Measurements from ENCODE around the gene ATG9B. TPM values are rescaled to one million over a fixed set of nuclear protein-coding genes. Genes with fewer than 3 reads are reported as not detected.
A peak's percentile ranks its signal among the peaks of the same experiment; 100 is the strongest.

The ATG9B gene
- total RNA-seq, 1 experiment from 2014 or later, result 2.1 TPM

- Histone ChIP-seq H3K9me2 (ENCODE audit: insufficient read depth) (no peaks in the 10 kb centered on the region), H3K9me3 (ENCODE audit: control insufficient read depth in 1 of 2, insufficient read depth in 1 of 2, low read depth in 1 of 2, low read length in 2 of 2) (no peaks in the 10 kb centered on the region), H3K79me2 (ENCODE audit: insufficient read depth, low read length) (no peaks in the 10 kb centered on the region), H3K4me3 (replicated peaks in 1 of 2; ENCODE audit: low read depth in 1 of 2, low read length in 2 of 2) (no peak overlapping the region), H3K4me1 (ENCODE audit: control insufficient read depth in 1 of 2, insufficient read depth in 2 of 2, low read length in 2 of 2) (peaks cover 0 to 21% of the 10 kb centered on the region in 2 experiments; a peak in 2 of 4 replicates), H2AFZ (ENCODE audit: low read depth, low read length, poor library complexity, severe bottlenecking) (no peak overlapping the region), H3K27me3 (ENCODE audit: insufficient read depth, low read length) (no peaks in the 10 kb centered on the region), H3K27ac (ENCODE audit: low read depth, low read length) (peak overlapping the region; percentile 8; the same call in 1 of the 2 replicates), H3K36me3 (ENCODE audit: control insufficient read depth in 1 of 2, insufficient read depth in 2 of 2, low read length in 2 of 2) (no peaks in the 10 kb centered on the region), H4K20me1 (ENCODE audit: insufficient read depth) (no peaks in the 10 kb centered on the region), H3K4me2 (ENCODE audit: low read length) (peak overlapping the region; percentile 60), H3K9ac (ENCODE audit: low read length) (peak overlapping the region; percentile 38; the same call in 1 of the 2 replicates)
- CTCF ChIA-PET, result interaction anchor here (0.6 to 5.2 kb wide), 13 partner anchors 9 to 120 kb away, joined by 3 to 59 read pairs (median 4); partner anchors contain the start of genes ABCB8, FASTK and NOS3
- no peak for DNase-seq (ENCODE audit: low read depth, low spot score)
- POLR2A ChIA-PET, result interaction anchor here (0.6 to 2.0 kb wide), 3 partner anchors 9 to 42 kb away, joined by 4 to 10 read pairs (median 5); partner anchors contain the start of gene ABCB8
- no peak for ATAC-seq
- RAD21 ChIA-PET (ENCODE audit: low non-redundant PET in 1 of 2, low total read pairs in 2 of 2, uncharacterized antibody in 2 of 2, unreplicated experiment in 2 of 2), result interaction anchor here (0.5 to 1.0 kb wide), 4 partner anchors 9 to 228 kb away, joined by 3 read pairs; no protein-coding TSS in a partner anchor
- TF ChIP-seq ATF3 (IDR thresholded peaks at IDR 0.05) (no peak), CEBPB (IDR thresholded peaks at IDR 0.05; ENCODE audit: low read depth) (no peak), EGR1 (IDR thresholded peaks at IDR 0.05; ENCODE audit: low read depth) (no peak), CBX3 (IDR thresholded peaks at IDR 0.05; ENCODE audit: low read depth) (no peak), SRF (IDR thresholded peaks at IDR 0.05; ENCODE audit: low read depth) (no peak), POLR2AphosphoS5 (IDR thresholded peaks at IDR 0.05; ENCODE audit: low read depth, low read length) (no peak)
- no TSS peak for BruUV-seq (replicated peaks)
- intact Hi-C loops (cut with micrococcal nuclease), result loop anchor here (1.0 to 10.0 kb wide), 3 partner anchors 55 to 244 kb away; no protein-coding TSS in a partner anchor
Measured at GRCh38 chr7:151018421-151019129, 5.7 kb downstream of the ATG9B start.

- no peaks in the 10 kb centered on the region for H3K79me2 ChIP-seq (ENCODE audit: insufficient read depth, low read length)
- H2AFZ ChIP-seq (ENCODE audit: low read depth, low read length, poor library complexity, severe bottlenecking), result no peak overlapping the region
- peak; percentile 91 for ATAC-seq
- H3K4me1 ChIP-seq (ENCODE audit: control insufficient read depth in 1 of 2, insufficient read depth in 2 of 2, low read length in 2 of 2), result peaks cover 0 to 24% of the 10 kb centered on the region in 2 experiments; a peak in 2 of 4 replicates
- TF ChIP-seq TCF7L2 (IDR thresholded peaks at IDR 0.05; ENCODE audit: borderline replicate concordance, extremely low read depth, insufficient read depth, insufficient read length) (no peak), CEBPB (IDR thresholded peaks at IDR 0.05; ENCODE audit: low read depth) (no peak), SP1 (IDR thresholded peaks at IDR 0.05; ENCODE audit: low read depth) (no peak), CTCF (IDR thresholded peaks at IDR 0.05 in 2 of 3, conservative IDR thresholded peaks at IDR 0.05 in 1 of 3; ENCODE audit: borderline replicate concordance in 1 of 3, insufficient read depth in 1 of 3, low read depth in 2 of 3, low read length in 2 of 3) (peak in 2 of 3 experiments; percentile 96 to 99; a peak in 4 of 6 replicates), MAX (IDR thresholded peaks at IDR 0.05) (no peak), ZNF274 (IDR thresholded peaks at IDR 0.05; ENCODE audit: low read depth, low read length) (no peak)
- CTCF ChIA-PET, result interaction anchor here (0.6 to 5.2 kb wide), 12 partner anchors 8 to 120 kb away, joined by 3 to 59 read pairs (median 4); partner anchors contain the start of genes ABCB8, FASTK and NOS3
- H4K20me1 ChIP-seq (ENCODE audit: insufficient read depth), result no peaks in the 10 kb centered on the region
- peak overlapping the region; percentile 60 for H3K4me2 ChIP-seq (ENCODE audit: low read length)
- peak overlapping the region; percentile 38; the same call in 1 of the 2 replicates for H3K9ac ChIP-seq (ENCODE audit: low read length)
- no peak for DNase-seq (ENCODE audit: low read depth, low spot score)
- peak overlapping the region; percentile 8; the same call in 1 of the 2 replicates for H3K27ac ChIP-seq (ENCODE audit: low read depth, low read length)
- RAD21 ChIA-PET (ENCODE audit: low non-redundant PET in 1 of 2, low total read pairs in 2 of 2, uncharacterized antibody in 2 of 2, unreplicated experiment in 2 of 2), result interaction anchor here (0.5 to 1.0 kb wide), 4 partner anchors 9 to 228 kb away, joined by 3 read pairs; no protein-coding TSS in a partner anchor
- H3K9me3 ChIP-seq (ENCODE audit: control insufficient read depth in 1 of 2, insufficient read depth in 1 of 2, low read depth in 1 of 2, low read length in 2 of 2), result no peaks in the 10 kb centered on the region
- no peaks in the 10 kb centered on the region for H3K27me3 ChIP-seq (ENCODE audit: insufficient read depth, low read length)
- no TSS peak for BruUV-seq (replicated peaks)
- no peaks in the 10 kb centered on the region for H3K36me3 ChIP-seq (ENCODE audit: control insufficient read depth in 1 of 2, insufficient read depth in 2 of 2, low read length in 2 of 2)
- intact Hi-C loops (cut with micrococcal nuclease), result loop anchor here (1.0 to 10.0 kb wide), 3 partner anchors 55 to 243 kb away; no protein-coding TSS in a partner anchor
- POLR2A ChIA-PET, result interaction anchor here (0.6 to 2.0 kb wide), 3 partner anchors 9 to 43 kb away, joined by 4 to 10 read pairs (median 5); partner anchors contain the start of gene ABCB8
- no peaks in the 10 kb centered on the region for H3K9me2 ChIP-seq (ENCODE audit: insufficient read depth)
- H3K4me3 ChIP-seq (replicated peaks in 1 of 2; ENCODE audit: low read depth in 1 of 2, low read length in 2 of 2), result no peak overlapping the region
Measured at GRCh38 chr7:151017953-151018420, 6.3 kb downstream of the ATG9B start.
